A673 (cell line): ENCODE data around the gene SRRM2.

Source experiments
- EZH2 ChIP-seq: fragments of 200-600 bp; sonication (generic); IDR thresholded peaks from 2 replicates; pipeline ENCODE4 v1.6.1; 2017; ENCODE audit warnings: borderline replicate concordance, low read depth, mild to moderate bottlenecking, mixed read lengths, antibody characterized with exemption, low read length; ENCODE audit not compliant: poor library complexity, severe bottlenecking
- TF ChIP-seq, protein P1 (sequence below): fragments of 300-800, 200-600 bp; sonication (generic); conservative IDR thresholded peaks from 2 replicates; pipeline ENCODE4 v1.5.1; 2017; ENCODE audit warnings: low read depth, mild to moderate bottlenecking, antibody characterized with exemption, low read length, moderate library complexity, mixed read lengths

DNA sequence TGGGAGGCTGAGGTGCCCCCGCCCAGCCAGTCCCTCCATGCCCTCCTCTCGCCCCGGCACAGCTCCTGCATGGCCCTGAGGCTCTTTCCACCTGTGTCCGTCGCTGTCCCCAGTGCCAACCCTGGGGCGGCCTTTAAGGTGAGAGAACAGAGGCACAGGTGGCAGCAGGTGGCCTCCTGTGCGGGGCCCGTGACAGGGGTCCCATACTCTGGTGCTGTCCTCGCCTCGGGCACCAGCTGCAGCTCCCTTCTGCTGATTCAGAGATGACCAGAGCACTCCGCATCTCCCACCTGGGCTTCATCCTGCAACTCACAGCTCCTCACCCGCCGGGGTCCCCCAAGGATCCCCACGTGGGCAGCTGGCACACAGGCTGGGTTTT lies 40.4 kb upstream of the SRRM2 start:
- TF ChIP-seq, protein P1, sequence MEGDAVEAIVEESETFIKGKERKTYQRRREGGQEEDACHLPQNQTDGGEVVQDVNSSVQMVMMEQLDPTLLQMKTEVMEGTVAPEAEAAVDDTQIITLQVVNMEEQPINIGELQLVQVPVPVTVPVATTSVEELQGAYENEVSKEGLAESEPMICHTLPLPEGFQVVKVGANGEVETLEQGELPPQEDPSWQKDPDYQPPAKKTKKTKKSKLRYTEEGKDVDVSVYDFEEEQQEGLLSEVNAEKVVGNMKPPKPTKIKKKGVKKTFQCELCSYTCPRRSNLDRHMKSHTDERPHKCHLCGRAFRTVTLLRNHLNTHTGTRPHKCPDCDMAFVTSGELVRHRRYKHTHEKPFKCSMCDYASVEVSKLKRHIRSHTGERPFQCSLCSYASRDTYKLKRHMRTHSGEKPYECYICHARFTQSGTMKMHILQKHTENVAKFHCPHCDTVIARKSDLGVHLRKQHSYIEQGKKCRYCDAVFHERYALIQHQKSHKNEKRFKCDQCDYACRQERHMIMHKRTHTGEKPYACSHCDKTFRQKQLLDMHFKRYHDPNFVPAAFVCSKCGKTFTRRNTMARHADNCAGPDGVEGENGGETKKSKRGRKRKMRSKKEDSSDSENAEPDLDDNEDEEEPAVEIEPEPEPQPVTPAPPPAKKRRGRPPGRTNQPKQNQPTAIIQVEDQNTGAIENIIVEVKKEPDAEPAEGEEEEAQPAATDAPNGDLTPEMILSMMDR: no peak
- TF ChIP-seq EZH2: no peak
